K562 (cell line): ENCODE data around the gene MTMR3. TPM values are rescaled to one million over a fixed set of nuclear protein-coding genes. Genes with fewer than 3 reads are reported as not detected.

Experiments
- ATAC-seq: fragments of 200-7000 bp; cut with Tn5 transposase; 3 replicates; pipeline ENCODE4 v1.9.1; 2020; ENCODE audit warnings: moderate library complexity
- BruUV-seq: library from RNA; stranded (reverse); fragments of 400-500 nt; replicated peaks from 2 replicates; lab custom pipeline; 2021; lab: Mats Ljungman, UMichigan
- CTCF ChIA-PET: fragments of 300-600 bp; formaldehyde crosslinking; extraction: SDS; loops from one replicate; lab custom pipeline; 2021; ENCODE audit warnings: low intra/inter-chr PET ratio; lab: Yijun Ruan, JAX
- POLR2A ChIA-PET: fragments of 300-600, 350-650 bp; sonication (Branson Sonifier 250); formaldehyde crosslinking; extraction: SDS; loops from one replicate; lab custom pipeline; 2021; ENCODE audit warnings: antibody characterized with exemption, inconsistent platforms; lab: Yijun Ruan, JAX
- DNase-seq, 4 experiments: peaks; one replicate each; pipeline versions ENCODE4 v3.0.0 to v3.0.0-alpha.2; 2011 to 2018; ENCODE audit warnings: low spot score in 3 of 4, mixed read lengths in 3 of 4; ENCODE audit errors: extremely low read depth in 1 of 4
- FAIRE-seq: peaks from 2 replicates; lab custom pipeline; 2011; peaks lifted over from hg19 to GRCh38; lab: Jason Lieb, UNC
- H2AFZ ChIP-seq: 2 replicates; pipeline ENCODE4 v1.6.0; 2011; ENCODE audit warnings: low read depth, low read length, control low read depth, inconsistent platforms
- H3K27ac ChIP-seq: fragments of 200-600 bp; 3 replicates; pipeline ENCODE4 v1.8.0; 2011; ENCODE audit warnings: low read depth, mild to moderate bottlenecking, control low read depth, inconsistent platforms, low read length, moderate library complexity, mixed read lengths; ENCODE audit errors: extremely low read depth
- H3K27me3 ChIP-seq, 2 experiments: fragments of 300-600 bp in 1 of 2; 2 replicates in 1 of 2; 3 replicates in 1 of 2; pipeline versions ENCODE4 v1.6.0 to v1.8.0; 2011; ENCODE audit warnings: inconsistent platforms in 2 of 2, low read length in 2 of 2, mild to moderate bottlenecking in 1 of 2, mixed read lengths in 1 of 2, moderate library complexity in 1 of 2; ENCODE audit not compliant: control insufficient read depth in 2 of 2, insufficient read depth in 2 of 2
- H3K36me3 ChIP-seq: fragments of 300-600 bp; 3 replicates; pipeline ENCODE4 v1.8.0; 2011; ENCODE audit warnings: mild to moderate bottlenecking, low read length, inconsistent platforms; ENCODE audit not compliant: control insufficient read depth, insufficient read depth
- H3K4me1 ChIP-seq, 2 experiments: fragments of 200-600 bp in 1 of 2; replicated peaks in 1 of 2; 2 replicates in 1 of 2; 3 replicates in 1 of 2; pipeline versions ENCODE4 v1.5.1 to v1.8.0; 2011; ENCODE audit warnings: inconsistent platforms in 2 of 2, low read length in 2 of 2, mild to moderate bottlenecking in 1 of 2, mixed read lengths in 1 of 2, moderate library complexity in 1 of 2; ENCODE audit not compliant: control insufficient read depth in 2 of 2, insufficient read depth in 2 of 2
- H3K4me2 ChIP-seq: 2 replicates; pipeline ENCODE4 v1.6.1; 2011; ENCODE audit warnings: low read length, control low read depth, inconsistent platforms, mixed read lengths; ENCODE audit not compliant: insufficient read depth
- H3K4me3 ChIP-seq: fragments of 200-600 bp; sonication (generic), shearing (Covaris generic); 2 replicates; pipeline ENCODE4 v1.5.1; 2016; ENCODE audit warnings: control low read depth, inconsistent platforms
- H3K79me2 ChIP-seq: fragments of 200-600 bp; 3 replicates; pipeline ENCODE4 v1.8.0; 2011; ENCODE audit warnings: low read length, inconsistent platforms; ENCODE audit not compliant: control insufficient read depth, insufficient read depth
- H3K9ac ChIP-seq, 2 experiments: 2 replicates each; pipeline versions ENCODE4 v1.6.0 to v1.6.1; 2011; ENCODE audit warnings: low read depth in 2 of 2, low read length in 2 of 2, control low read depth in 1 of 2, inconsistent platforms in 1 of 2, mild to moderate bottlenecking in 1 of 2, mixed read lengths in 1 of 2; ENCODE audit not compliant: insufficient read depth in 1 of 2
- H3K9me1 ChIP-seq: one replicate; pipeline ENCODE4 v1.6.0; 2011; ENCODE audit warnings: inconsistent platforms, mild to moderate bottlenecking, low read length, moderate library complexity; ENCODE audit not compliant: control insufficient read depth, insufficient read depth
- H3K9me3 ChIP-seq: replicated peaks from 2 replicates; pipeline ENCODE4 v1.5.1; 2011; ENCODE audit warnings: low read depth, low read length, inconsistent platforms; ENCODE audit not compliant: control insufficient read depth, insufficient read depth
- H4K20me1 ChIP-seq: replicated peaks from 2 replicates; pipeline ENCODE4 v1.6.1; 2011; ENCODE audit warnings: low read length, inconsistent platforms, mixed read lengths; ENCODE audit not compliant: control insufficient read depth, insufficient read depth
- BCLAF1 ChIP-seq, 2 experiments: fragments of 450-650 bp in 1 of 2; IDR thresholded peaks; 2 replicates each; pipeline ENCODE4 v1.6.1; 2011 to 2017; ENCODE audit warnings: low read depth in 2 of 2, antibody characterized with exemption in 1 of 2, borderline replicate concordance in 1 of 2, low read length in 1 of 2, mild to moderate bottlenecking in 1 of 2, mixed read lengths in 1 of 2; ENCODE audit not compliant: control insufficient read depth in 1 of 2
- BRD9 ChIP-seq: fragments of 450-650 bp; IDR thresholded peaks from 2 replicates; pipeline ENCODE4 v1.6.1; 2018; ENCODE audit warnings: low read depth; ENCODE audit not compliant: partially characterized antibody
- CREB1 ChIP-seq, 2 experiments: sonication (generic) in 1 of 2; formaldehyde crosslinking in 1 of 2; IDR thresholded peaks; 2 replicates each; pipeline versions ENCODE4 v1.6.1 to v1.8.0; 2012 to 2022; ENCODE audit warnings: inconsistent platforms in 1 of 2, mild to moderate bottlenecking in 1 of 2, missing genetic modification reagents in 1 of 2, moderate library complexity in 1 of 2
- RBM34 ChIP-seq: fragments of 200-400 bp; formaldehyde crosslinking; IDR thresholded peaks from 2 replicates; pipeline ENCODE4 v1.6.1; 2018; ENCODE audit warnings: low read length, borderline replicate concordance; ENCODE audit not compliant: insufficient read depth
- SRSF9 ChIP-seq: fragments of 200-400 bp; formaldehyde crosslinking; IDR thresholded peaks from 2 replicates; pipeline ENCODE4 v1.6.1; 2017; ENCODE audit warnings: low read depth, low read length, borderline replicate concordance
- WGBS: fragments of 100-300 bp; shearing (Covaris generic); methylation state at CpG from one replicate; pipeline ENCODE4 v1.1.6; 2016; ENCODE audit warnings: low coverage, mixed read lengths; ENCODE audit not compliant: insufficient coverage; ENCODE audit errors: missing lambda C conversion rate; 5-methylcytosine and 5-hydroxymethylcytosine counted together
- in situ Hi-C: fragments of 300-500 bp; cut with MboI; formaldehyde crosslinking; loops from 4 replicates; pipeline ENCODE4 v1.15.0; 2018; ENCODE audit warnings: inconsistent platforms, mixed read lengths
- intact Hi-C: fragments of 100-400 bp; cut with micrococcal nuclease; formaldehyde crosslinking; loops from 2 replicates; pipeline ENCODE4 v1.14.2; 2022
- polyA plus RNA-seq, 8 experiments: library from polyadenylated mRNA; depleted of rRNA in 4 of 8; stranded (reverse) in 5 of 8; unstranded in 3 of 8; fragments of >200 nt; fragmentation: Nextera tagmentation in 2 of 8; fragmentation: Illumina TruSeq in 1 of 8; extraction: Ambion mirVana in 2 of 8; extraction: Trizol in 1 of 8; gene quantifications; 2 replicates each; pipeline versions ENCODE4 v1.2.1 to v1.2.3, GENCODE V29; 2011 to 2014; ENCODE audit warnings: inconsistent platforms in 1 of 8, missing spikeins in 1 of 8
- total RNA-seq, 7 experiments: library from RNA; depleted of rRNA in 6 of 7; stranded (reverse); fragments of >200 nt in 6 of 7; fragmentation: Illumina TruSeq in 2 of 7; extraction: Trizol in 2 of 7; gene quantifications; 2 replicates each; pipeline versions ENCODE4 v1.2.1 to v1.2.3, GENCODE V29; 2011 to 2021; ENCODE audit warnings: low replicate concordance in 1 of 7

MTMR3 gene
- total and polyA plus RNA-seq, 9 of the 15 experiments (the other 6 are each of a cell fraction or from before 2014, with no cell fraction given), result 1.6 to 13.7 (median 7.9) TPM

DNA sequence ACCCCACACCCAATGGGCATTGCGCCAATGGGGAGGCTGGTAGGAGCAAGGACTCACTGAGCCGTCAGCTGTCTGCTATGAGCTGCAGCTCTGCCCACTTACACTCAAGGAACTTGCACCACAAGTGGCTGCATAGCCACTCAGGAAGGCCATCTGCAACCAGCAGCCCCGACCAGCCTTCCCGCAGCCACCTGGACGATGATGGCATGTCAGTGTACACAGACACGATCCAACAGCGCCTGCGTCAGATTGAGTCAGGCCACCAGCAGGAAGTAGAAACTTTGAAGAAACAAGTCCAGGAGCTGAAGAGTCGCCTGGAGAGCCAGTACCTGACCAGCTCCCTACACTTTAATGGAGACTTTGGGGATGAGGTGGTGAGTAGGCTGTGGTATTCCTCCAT lies 137.5 kb downstream of the MTMR3 start:
- intact Hi-C loops, result no loop called here
- H3K9me3 ChIP-seq, result no peaks in the 10 kb centered on the region
- CTCF ChIA-PET, result interaction anchor here (0.6 kb wide), 1 partner anchor 84 kb away, joined by 3 read pairs; no protein-coding TSS in a partner anchor
- no peak overlapping the region for H3K4me2 ChIP-seq
- no peak overlapping the region for H2AFZ ChIP-seq
- DNase-seq (no peak), ATAC-seq (no peak), FAIRE-seq (no peak)
- BruUV-seq, result no TSS peak
- H3K27me3 ChIP-seq, result no peaks in the 10 kb centered on the region
- H3K9me1 ChIP-seq, result no peaks in the 10 kb centered on the region
- no peak overlapping the region for H3K4me3 ChIP-seq
- in situ Hi-C loops, result no loop called here
- no peaks in the 10 kb centered on the region for H3K79me2 ChIP-seq
- WGBS, result 94% methylated on average over 6 of the region's 9 CpGs
- H3K27ac ChIP-seq, result no peak overlapping the region
- POLR2A ChIA-PET, result interaction anchor here (0.7 kb wide), 1 partner anchor 398 kb away, joined by 3 read pairs; no protein-coding TSS in a partner anchor
- peaks cover 68% of the 10 kb centered on the region; the same call in 2 of the 3 replicates for H3K36me3 ChIP-seq
- no peak overlapping the region for H3K9ac ChIP-seq
- TF ChIP-seq CREB1 (IDR thresholded peaks at IDR 0.05) (no peak), CREB1 (CRISPR knock-in tag; IDR thresholded peaks at IDR 0.05) (no peak), BRD9 (no peak), BCLAF1 (IDR thresholded peaks at IDR 0.05; ENCODE audit: borderline replicate concordance in 1 of 2, control insufficient read depth in 1 of 2, low read depth in 2 of 2, low read length in 1 of 2) (no peak), RBM34 (no peak), SRSF9 (no peak)
- no peaks in the 10 kb centered on the region; the same call in 1 of the 2 replicates for H4K20me1 ChIP-seq
- no peaks in the 10 kb centered on the region; a peak in 1 of 5 replicates for H3K4me1 ChIP-seq
